GM12865 (cell line): ENCODE measurements around the gene MAGEA2.
"Not testable (repeated sequence)": the region's sequence is repeated elsewhere in the genome, so short reads cannot be mapped to it uniquely, and the experiment has no call there.

ENCODE experiments used
- DNase-seq: peaks from one replicate; pipeline ENCODE4 v3.0.0; 2010; ENCODE audit warnings: low read depth
- H3K4me3 ChIP-seq: 2 replicates; pipeline ENCODE4 v1.5.1; 2011; ENCODE audit warnings: mild to moderate bottlenecking, low read depth, low read length, control low read depth
- TF ChIP-seq, protein P1 (sequence below): IDR thresholded peaks from 2 replicates; pipeline ENCODE4 v1.5.1; 2011; ENCODE audit warnings: low read length, control low read depth, low read depth, inconsistent platforms; ENCODE audit not compliant: insufficient read depth; ENCODE audit errors: missing control alignments

Gene MAGEA2

DNA sequence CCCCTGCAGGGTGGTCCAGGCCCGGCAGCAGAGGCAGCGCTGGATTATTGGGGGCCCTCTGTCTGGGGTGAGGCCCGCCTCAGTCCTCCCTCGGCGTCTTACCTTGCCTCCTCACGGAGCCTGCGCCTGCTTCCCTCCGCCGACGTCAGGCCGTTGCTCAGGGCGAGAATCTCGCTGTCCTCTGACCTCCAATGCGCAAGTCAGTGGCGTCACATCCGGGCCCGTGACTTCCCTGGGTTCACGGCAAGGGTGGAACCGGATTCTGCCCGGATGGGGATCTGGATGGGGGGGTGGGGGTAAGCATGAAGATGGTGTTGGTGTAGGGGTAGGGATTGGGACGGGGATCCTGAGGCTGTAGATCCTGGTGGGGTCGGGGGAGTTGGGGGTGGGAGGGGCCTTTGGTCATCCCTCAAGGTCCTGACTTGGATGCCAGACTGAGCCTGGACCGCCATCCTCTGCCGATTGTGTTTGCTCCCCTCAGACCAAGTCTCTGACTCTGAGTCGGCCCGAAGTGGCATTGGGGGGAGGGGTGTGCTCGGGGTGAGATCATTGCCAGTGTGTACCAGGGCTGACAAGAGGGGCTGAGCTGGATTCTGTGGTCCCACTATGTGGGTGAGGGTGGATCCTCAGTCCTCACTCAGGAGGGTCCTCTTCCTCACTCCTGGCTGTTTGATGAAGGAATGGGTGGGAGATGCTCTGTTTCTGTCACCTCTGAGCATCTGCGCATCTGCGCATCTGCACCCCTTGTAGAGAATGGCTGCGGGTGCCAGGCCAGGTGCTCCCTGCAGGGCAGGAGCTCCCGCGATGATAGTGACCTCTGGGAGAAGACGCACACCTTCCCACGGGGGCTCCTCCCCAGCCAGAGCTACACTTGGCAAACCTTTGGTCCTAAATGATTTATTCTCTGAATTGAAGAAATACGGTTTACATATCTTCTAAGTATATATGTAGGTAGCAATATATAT lies at the start of gene MAGEA2:
TSS of gene MAGEA2 (minus strand) at position 157 of the 965 bp plus-strand sequence. CDS start 2,479 bp downstream, outside the sequence.
- H3K4me3 ChIP-seq, DNase-seq: not testable (repeated sequence)

DNA sequence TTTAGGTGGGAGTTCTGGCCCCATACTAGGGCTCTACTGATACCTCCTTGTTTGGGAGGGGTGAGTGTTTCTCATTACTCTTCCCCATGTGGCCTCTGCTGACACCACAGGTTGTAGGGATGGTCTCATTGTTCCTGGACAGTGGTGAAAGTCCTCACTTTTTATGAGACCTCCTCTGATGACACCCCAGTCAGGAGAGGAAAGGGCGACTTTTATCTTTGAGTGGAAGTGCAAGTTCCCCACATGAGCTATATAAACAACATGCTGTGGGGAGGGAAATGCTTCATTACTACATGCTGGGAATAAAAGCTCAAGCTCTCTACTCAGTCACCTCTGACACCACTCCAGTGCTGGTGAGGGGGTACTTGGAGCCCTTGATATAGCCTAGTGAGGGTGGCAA lies 45.3 kb upstream of the MAGEA2 start:
- H3K4me3 ChIP-seq, result no peak overlapping the region
- DNase-seq, result no peak
- TF ChIP-seq, protein P1, sequence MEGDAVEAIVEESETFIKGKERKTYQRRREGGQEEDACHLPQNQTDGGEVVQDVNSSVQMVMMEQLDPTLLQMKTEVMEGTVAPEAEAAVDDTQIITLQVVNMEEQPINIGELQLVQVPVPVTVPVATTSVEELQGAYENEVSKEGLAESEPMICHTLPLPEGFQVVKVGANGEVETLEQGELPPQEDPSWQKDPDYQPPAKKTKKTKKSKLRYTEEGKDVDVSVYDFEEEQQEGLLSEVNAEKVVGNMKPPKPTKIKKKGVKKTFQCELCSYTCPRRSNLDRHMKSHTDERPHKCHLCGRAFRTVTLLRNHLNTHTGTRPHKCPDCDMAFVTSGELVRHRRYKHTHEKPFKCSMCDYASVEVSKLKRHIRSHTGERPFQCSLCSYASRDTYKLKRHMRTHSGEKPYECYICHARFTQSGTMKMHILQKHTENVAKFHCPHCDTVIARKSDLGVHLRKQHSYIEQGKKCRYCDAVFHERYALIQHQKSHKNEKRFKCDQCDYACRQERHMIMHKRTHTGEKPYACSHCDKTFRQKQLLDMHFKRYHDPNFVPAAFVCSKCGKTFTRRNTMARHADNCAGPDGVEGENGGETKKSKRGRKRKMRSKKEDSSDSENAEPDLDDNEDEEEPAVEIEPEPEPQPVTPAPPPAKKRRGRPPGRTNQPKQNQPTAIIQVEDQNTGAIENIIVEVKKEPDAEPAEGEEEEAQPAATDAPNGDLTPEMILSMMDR, result no peak

DNA sequence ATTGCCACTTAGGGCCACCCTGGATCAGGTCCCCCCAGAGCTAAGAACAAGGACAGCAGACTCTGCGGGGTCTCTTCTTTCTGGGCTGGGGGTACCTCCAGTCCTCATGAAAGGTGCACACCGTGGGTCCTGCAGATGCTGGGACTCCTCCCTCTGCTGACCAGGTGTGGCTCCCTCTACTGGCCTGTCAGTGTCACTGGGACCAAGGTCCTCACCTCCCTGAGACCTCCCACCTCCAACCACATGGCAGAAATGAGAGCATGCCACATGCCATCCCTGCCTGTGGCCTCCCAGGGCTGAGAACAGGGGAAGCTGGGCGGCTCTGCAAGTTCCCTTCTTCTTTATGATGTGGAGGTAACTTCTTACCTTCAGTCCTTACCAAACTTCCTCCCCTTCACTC lies 33.4 kb upstream of the MAGEA2 start:
- DNase-seq, H3K4me3 ChIP-seq: not testable (repeated sequence)

DNA sequence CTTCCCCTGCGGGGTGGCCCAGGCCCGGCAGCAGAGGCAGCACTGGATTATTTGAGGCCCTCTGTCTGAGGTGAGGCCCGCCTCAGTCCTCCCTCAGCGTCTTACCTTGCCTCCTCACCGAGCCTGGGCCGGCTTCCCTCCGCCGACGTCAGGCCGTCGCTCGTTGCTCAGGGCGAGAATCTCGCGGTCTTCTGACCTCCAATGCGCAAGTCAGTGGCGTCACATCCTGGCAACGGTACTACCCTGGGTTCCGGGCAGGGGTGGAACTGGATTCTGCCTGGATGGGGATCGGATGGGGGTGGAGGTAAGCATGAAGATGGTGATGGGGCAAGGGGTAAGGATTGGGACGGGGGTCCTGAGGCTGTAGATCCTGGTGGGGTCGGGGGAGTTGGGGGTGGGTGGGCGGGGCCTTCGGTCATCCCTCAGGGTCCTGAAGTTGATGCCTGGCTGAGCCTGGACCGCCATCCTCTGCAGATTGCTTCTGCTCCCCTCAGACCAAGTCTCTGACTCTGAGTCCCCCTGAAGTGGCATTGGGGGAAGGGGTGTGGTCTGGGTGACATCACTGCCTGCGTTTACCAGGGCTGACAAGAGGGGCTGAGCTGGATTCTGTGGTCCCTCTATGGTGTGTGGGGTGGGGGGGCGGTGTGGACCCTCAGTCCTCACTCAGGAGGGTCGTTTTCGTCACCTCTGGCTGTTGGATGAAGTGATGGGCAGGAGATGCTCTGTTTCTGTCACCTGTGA lies 16.1 kb upstream of the MAGEA2 start, which contains the start of gene MAGEA6:
TSS of gene MAGEA6 (minus strand) at position 141 of the 741 bp plus-strand sequence. CDS start 2,039 bp downstream, outside the sequence.
- H3K4me3 ChIP-seq, DNase-seq: not testable (repeated sequence)

DNA sequence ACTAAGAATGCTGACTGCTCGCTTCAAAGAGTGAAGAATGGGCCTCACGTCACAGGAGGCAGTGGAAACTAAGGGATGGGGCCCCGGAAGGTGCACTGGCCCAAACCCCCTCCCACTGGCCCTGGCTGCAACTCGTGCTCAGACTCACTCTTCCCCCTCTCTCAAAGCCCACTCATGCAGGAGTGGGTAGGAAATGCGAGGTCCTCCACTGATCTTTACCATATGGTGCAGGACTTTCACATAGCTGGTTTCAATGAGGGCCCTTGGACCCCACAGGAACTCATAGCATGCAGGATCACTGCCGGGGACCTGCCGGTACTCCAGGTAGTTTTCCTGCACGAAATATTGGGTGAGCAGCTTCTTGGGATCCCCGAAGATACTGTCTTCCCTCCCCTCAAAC lies 12.9 kb upstream of the MAGEA2 start:
- not testable (repeated sequence) for H3K4me3 ChIP-seq, DNase-seq

DNA sequence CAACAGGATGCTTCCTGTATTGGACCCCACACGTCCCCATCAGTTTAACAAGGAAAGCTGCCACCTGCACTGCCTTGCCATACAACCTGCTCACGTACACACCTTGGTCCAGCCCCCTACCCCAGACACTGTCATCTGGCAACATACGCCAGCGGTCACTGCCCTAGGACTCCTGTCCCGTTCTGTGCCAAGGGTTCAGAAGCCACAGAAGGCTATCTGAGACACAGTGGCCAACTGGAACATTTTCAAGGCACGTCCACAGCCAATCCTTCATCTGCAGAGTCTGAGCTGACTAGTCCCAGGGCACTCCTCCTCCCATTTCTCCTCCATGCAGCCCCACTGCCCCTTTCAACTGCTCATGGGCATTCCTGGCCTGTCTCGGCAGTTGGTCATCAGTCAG lies 7.9 kb upstream of the MAGEA2 start:
- H3K4me3 ChIP-seq, DNase-seq: not testable (repeated sequence)

DNA sequence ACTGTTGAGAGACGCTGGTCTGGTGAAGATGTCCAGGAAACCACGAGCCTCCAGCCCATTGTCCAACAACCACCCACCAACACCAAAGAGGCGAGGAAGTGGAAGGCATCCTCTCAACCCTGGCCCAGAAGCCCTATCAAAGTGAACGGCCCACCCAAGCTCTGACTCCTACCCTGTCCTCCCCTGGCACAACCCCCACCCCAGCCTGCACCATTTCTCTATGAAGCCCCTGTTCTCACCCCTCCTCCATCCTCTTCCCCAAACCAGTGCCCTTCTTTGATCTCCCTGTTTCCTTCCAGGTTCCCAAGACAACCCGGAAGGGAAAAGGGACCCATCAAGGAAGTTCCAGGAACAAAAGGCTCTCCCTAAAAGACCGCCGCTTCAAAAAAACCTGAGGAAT lies 5.9 kb upstream of the MAGEA2 start:
- H3K4me3 ChIP-seq, result not testable (repeated sequence)

GRCh38 chrX:152758918-152759317 lies 5.3 kb upstream of the MAGEA2 start, which contains the start of gene CSAG3:
Gene CSAG3, plus strand, starts transcription at chrX:152759218.
- not testable (repeated sequence) for DNase-seq, H3K4me3 ChIP-seq

More for the DNA sequence above, 5.9 kb upstream of the MAGEA2 start:
- not testable (repeated sequence) for DNase-seq

GRCh38 chrX:152754871-152755270 lies 1.2 kb upstream of the MAGEA2 start:
- H3K4me3 ChIP-seq, DNase-seq: not testable (repeated sequence)

GRCh38 chrX:152738560-152738959 lies 15.1 kb downstream of the MAGEA2 start:
- TF ChIP-seq, protein P1, result no peak
- DNase-seq, result no peak
- no peak overlapping the region for H3K4me3 ChIP-seq

GRCh38 chrX:152736528-152736927 lies 17.1 kb downstream of the MAGEA2 start:
- DNase-seq, H3K4me3 ChIP-seq: not testable (repeated sequence)
